Peyer's patch (tissue), 4 donors: Measurements from ENCODE around the gene DNAJA1.
"Not testable (repeated sequence)": the region's sequence is repeated elsewhere in the genome, so short reads cannot be mapped to it uniquely, and the experiment has no call there.

Source experiments
- CTCF ChIP-seq, 6 experiments: fragments of 450-650 bp in 4 of 6; fragments of 200-600 bp in 2 of 6; sonication (generic) in 1 of 6; IDR thresholded peaks; one replicate each; pipeline ENCODE4 v1.5.1; 2017 to 2019; ENCODE audit warnings: antibody characterized with exemption in 6 of 6, mild to moderate bottlenecking in 3 of 6, moderate library complexity in 1 of 6
- POLR2A ChIP-seq, 2 donors: fragments of 450-650 bp; IDR thresholded peaks; one replicate each; pipeline ENCODE4 v1.5.1; 2017; ENCODE audit warnings: antibody characterized with exemption in 2 of 2, mild to moderate bottlenecking in 2 of 2, moderate library complexity in 2 of 2

- not testable (repeated sequence) for TF ChIP-seq CTCF, POLR2A (IDR thresholded peaks at IDR 0.05)
Observed at GRCh38 chr9:33085672-33086071, 60.6 kb downstream of the DNAJA1 start.
